GM19455 (cell line): ENCODE results near the gene PAQR7.

Experiments used
- ATAC-seq: cut with Tn5 transposase; IDR thresholded peaks from one replicate; pipeline ENCODE4 v1.9.1; 2021; ENCODE audit not compliant: unreplicated experiment

Gene PAQR7

DNA sequence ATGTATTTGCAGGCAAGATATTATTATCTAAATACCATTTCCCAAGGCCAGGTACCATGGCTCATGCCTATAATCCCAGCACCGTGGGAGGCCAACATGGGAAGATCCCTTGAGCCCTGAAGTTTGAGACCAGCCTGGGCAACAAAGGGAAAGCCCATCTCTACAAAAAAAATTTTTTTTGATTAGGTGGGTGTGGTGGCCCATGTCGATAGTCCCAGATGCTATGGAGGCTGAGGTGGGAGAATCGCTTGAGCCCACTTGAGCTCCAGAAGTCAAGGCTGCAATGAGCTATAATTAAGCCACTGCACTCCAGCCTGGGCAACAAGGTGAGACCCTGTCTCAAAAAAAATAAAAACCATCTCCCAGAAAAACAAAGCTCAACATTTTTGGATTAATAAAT, 28.5 kb upstream of the PAQR7 start:
- no peak for ATAC-seq

DNA sequence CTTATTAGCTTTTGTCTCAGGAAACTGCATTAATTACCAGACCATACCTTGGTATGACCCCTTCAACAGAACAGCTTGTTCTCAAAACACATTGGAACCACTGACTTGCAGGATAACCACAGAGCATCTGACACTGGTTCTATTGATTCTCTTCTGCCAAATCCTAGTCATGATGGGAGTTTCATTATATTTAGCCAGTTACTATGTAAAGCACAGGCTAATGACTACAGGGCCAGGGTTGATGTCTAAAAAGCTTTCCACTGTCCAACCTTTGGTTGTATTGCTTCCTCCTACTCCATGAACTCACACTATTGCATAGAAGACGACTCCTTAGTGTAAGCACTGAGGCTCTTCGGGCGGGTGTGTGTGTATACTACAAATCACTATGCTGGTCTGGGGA, 27.0 kb upstream of the PAQR7 start:
- no peak for ATAC-seq

DNA sequence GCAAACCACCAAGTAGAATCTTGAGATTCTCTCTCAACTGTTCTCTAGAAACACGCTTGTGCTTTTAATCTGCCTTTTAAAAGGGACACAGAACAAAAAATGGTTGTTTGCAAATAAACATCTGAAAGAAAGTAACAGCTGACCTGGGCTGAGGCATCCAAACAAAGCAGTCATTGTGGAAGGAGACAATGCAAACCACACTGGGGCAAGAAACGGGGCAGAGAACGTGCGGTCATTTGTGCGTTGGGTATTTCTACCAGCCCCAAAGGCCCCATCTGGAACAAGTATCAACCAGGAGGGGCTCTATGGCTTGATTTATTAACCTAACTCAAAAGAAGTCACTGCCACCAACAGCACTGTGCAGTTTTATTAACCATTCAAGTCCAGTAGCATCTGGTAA, 24.7 kb upstream of the PAQR7 start:
- no peak for ATAC-seq

DNA sequence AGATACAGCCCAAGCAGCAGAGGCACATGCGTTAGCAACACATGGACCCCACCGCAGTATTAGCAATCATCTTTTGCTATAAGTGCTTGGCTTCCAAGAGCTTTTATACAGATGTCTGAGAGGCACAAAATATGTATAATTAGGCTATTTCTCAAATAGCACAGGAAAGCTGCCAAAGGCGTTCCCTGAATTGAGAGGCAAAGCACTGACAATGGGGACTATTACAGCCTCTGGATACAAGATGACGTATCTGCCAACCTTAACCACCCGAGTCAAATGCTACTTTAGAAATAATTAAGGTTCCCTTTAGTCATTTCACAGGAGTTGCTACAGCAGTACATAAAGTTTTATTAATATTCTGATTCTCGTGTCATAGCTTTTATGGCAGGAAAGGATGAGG, 24.3 kb upstream of the PAQR7 start:
- ATAC-seq, result no peak

DNA sequence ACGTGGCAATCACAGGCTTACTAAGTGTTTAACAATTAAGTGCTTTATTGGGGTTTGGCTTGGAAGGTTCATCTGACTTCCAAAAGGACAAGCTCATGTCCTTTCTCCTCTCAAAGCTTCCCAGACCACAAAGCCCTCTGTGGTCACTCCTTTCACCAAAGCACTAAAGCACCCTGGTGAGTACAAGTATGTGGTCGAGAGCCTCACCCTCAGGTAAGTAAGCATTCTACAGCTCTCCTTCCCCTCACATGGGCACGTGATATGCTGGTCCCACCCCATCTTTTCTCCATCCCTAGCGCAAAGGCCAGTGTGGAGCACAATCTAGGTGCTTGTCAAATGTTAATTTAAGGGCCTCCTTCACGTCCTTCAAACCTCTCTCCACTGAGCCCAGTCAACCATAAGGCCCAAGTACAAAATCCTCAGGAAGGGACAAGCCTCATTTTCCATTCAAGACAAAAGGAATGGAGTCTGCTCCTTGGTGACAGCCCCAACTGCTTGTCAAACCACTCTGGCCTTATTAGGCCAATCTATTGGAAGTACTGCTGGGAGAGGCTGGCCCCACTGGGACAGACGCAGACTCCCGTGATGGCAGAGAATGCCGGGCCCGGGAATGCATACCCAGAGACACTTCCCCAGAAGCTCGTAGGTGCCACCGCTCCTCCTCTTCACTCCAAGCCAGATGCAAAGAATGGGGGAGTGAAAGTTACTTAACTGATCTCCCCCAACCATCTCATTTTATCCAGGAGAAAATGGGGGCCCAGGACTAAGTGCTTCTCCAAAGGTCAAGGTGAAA, 22.9 kb upstream of the PAQR7 start:
- no peak for ATAC-seq

DNA sequence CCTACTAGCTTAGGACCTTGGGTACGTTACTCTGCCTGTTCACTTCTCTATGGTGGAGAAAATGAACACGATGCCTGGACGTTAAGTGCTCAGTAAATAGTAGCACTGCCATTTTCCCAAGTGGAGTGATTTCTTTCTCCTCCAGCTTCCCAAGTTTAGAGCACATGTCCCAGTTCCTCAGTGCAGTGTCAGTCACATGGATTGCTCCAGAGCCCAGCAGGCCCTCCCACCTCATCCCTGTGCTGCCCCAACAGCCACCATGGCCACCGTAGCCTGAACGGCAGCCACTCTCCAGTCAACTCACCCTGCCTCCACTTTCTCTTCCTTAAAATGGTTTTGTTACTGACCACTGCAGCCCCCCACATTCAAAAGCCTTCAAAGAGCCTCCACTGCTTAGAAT, 22.2 kb upstream of the PAQR7 start:
- no peak for ATAC-seq

DNA sequence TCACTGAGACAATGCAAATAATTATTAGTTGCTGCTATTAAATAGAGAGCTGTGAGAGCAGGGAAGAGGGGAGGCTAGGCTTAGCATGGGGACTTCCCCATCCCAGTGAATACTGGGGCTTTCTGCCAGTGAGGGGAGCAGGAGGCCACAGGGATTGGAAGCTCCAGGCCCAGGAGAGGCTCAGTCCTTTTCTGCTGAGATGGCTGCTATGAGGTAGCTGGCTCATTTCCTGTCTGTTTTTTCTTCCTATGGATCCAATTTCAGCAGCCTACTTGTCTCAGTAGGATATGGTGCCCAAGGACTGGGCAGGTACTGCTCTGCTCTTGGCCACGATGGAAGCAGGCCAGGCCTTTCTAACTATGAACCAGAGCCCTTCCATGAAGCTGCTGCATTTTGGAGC, 20.8 kb upstream of the PAQR7 start:
- ATAC-seq, result no peak

DNA sequence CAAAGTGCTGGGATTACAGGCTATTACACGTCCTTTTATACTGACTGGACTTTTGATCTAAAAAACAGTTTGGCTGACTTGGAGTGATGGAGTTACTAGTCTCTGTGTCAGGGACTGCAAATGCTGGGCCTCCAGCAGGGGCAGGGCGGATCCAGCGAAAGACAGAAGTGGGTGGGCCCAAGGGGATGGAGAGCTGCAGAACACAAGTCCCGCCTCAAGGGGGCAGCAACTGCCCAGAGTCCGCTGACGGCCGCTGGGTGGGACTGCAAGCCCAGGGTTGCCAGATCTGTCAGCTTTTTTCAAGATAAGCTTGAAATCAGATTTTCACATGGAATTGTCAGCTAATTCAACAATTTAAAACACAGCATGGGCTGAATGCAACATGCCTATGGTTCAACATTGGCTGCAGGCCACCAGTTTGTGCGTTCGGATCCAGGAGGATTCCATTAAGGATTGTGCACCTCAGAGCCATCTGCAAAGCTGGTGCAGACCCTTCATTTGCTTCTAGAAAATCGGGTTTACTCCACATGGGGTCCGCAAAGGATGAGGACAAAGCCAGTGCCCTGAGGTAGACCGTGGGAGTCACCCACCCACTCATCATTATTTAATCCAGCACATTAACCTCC, 20.0 kb upstream of the PAQR7 start:
- peak; percentile 86 for ATAC-seq

DNA sequence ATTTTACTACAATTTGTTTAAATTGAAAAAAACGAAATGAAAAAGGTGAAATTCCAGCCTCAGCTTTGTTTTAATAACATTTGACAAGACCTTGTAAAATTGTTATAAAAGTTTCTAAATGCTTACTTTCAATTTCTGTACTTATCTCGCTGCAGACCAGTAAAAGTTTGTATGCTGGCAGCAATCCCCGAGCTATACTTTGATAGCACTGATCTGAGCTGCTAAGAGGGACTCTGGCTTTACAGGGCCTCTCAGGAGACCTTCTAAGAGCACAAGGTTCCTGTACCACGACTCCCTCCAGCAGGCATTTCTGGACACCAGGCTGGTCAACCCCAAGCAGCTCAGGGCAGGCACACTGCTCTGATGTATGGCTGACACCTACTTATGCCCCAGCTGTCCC, 17.6 kb upstream of the PAQR7 start:
- no peak for ATAC-seq

DNA sequence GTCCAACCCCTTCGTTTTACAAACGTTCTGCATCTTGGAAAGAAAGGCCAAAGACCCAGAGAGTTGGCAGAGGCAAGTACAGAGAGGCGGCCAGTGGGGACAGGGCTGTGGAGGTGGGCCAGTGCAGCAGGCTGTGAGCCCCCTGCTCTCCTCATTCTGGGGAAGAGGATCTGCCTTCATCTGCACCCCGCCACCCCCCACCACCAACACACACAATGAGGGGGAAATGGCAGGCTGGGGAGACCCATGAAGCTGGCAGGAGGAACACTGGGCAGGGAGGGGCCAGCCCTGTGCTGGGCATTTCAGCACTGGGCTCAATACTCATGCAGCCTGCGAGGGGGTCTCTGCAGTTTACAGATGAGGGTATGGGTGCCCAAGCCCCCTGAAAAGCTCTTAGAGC, 16.1 kb upstream of the PAQR7 start:
- ATAC-seq, result no peak

DNA sequence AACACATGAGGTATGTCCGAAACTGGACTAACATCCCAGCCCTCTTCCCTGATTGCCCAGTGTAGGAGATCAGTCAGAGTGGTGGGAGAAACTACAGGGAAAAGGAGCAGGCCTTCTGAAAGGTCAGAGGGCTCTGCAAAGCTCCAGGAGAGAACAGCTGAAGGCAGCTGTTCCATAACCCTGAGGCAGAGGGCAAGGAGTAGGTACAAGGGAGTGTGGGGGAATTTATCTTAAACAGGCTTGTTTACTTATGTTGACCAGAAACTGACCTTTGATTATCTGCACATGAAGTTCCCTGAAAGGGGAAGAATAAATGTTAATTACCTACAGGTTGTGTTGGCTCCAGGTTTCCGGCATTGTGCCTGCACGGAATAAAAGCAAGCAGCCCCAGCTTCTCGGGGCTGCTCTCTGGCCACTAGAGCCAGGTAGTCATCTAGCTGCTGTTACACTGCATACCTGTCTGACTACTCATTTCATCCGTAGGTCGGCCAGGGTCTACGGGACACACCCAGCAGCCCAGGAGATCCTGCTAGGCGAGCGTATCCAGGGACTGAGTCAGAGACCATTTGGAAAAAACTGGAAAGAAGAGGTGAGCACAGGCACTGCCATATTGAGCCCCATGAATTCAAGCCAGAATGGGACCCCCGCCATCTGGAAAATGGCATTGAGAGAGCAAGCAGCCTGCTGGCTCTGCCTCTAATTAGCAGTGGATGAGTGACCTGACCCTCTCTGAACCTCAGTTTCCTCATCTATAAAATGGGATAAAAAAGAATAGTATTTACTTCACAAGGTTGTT, 14.9 kb upstream of the PAQR7 start:
- ATAC-seq, result no peak

DNA sequence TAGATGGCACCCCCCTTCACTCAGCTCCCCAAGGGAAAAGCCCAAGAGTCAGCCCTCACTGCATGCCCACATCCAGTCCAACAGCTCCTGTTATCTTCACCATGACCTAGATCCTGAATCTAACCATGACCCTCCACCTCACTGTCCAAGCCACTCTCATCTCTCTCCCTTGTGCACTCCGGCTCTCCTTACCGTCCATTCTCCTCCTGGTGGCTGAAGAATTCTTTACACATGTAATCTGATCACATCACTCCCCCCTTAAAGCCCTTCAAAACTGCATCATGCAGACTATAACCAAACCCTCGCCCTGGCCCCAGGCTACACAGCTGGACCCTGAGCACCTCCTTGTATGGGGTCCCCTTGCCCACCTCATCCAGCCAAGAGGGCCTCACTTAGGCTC, 14.0 kb upstream of the PAQR7 start:
- no peak for ATAC-seq

DNA sequence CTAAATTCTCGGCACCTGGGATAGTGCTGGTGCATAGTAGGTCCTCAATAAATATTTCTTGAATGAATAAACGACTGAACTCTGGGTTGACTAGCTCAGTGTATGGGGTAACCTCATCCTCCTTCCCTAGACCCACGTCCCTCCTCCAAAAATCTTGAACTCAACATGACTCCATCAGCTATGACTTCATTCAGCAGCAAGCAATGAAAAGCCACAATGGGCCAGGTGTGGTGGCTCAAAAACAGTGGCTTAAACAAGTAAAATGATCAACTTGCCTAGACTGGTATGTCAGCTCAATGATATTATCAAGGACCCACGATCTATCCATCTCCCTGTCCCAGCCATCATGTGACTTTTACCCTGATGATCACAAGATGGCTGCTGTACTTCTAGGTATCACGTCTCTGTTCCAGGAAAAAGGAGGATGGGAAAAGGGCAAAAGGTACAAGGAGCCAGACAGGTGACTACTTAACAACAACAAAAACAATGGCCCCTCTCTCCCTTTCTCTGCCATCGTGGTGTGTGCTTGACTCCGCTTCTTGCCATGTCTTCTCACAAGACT, 13.0 kb upstream of the PAQR7 start:
- no peak for ATAC-seq

DNA sequence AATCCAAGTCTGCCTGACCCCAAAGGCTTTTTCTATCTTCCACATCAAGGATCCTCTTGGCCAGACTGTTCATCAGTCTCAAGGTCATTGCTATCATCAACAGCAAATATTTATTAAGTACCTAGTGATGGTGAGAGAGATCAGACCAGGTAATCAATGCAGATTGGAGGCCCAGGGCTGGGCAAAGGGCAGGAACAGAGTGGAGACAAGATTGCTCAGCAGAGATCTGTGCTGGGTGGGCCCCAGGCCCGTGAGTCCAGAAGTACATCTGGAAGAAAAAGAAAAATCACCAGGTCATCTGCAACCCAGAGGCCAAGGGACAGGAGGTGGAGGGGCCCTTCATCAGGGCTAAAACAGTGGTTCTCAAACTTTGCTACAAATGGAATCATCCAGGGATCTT, 10.1 kb upstream of the PAQR7 start:
- ATAC-seq, result no peak

DNA sequence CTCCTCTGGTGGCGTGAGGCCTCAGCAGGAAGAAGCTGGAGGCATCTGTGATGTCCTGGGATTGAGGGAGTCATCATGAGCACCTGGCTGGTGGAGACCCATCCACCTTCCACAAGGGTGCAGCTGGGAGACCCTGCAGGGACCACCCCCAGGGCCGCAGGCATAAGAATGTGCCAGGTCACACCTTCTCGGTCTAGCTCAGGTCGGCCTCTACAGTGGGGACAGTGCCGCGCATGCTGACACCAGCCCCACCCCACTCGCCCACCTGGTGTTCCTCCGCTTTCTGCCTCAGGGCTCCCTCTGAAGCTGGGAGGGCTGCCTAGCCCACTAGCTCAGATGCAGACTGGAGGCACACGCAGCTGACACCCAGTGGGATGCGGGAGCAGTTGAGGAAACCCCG, 5.8 kb upstream of the PAQR7 start:
- no peak for ATAC-seq

DNA sequence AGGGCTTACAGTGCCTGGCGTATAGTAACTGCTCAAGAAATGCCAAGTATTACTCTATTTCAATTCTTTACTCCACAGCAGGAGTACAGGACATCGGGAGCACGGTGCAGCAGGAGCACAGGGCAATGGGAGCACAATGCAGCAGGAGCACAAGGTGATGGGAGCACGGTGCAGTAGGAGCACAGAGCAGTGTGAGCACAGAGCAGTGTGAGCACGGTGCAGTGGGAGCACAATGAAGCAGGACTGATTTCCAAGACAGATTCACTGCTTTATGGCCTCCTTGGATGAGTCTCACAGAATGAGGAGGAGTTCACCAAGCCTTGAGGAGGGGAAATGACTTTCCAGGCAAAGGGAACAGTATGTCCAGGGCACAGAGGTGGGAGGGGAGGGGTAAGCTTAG, 5.0 kb upstream of the PAQR7 start:
- no peak for ATAC-seq

DNA sequence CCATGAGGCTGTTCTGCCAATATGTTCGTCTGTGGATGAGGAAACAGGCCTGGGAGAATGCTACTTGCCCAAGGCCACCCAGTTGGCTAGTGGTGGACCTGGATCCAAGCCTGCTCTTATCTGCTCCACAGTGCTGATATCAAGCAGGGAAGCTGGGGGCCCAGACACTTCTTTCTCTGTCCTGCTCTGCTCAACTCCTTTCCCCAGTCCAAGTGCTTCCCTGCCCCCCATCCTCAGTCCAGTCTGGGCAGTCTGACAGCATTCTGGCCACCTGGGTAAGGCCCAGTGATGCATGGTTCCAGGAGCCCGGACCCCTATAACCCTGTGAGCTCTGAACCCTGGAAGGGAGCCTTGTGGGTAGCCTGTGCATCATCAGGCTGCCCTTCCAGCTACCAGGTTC, 4.2 kb upstream of the PAQR7 start:
- ATAC-seq, result no peak

DNA sequence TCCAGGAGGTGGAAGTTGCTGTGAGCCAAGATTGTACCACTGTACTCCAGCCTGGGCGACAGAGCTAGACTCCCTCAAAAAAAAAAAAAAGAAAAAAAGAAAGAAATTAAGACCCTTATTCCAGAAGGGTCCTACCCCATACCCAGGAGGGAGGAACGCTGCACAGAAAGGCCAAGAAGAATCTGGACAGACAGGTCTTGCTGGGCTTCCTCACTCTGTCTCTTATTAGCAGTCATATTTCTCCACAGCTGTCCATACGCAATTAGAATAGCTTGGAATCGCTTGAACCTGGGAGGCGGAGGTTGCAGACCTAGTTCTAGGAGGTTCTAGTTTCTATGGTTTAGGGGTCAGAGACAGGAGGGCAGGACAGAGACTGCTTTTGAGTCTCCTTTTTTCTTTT, 3.2 kb upstream of the PAQR7 start:
- ATAC-seq, result no peak

DNA sequence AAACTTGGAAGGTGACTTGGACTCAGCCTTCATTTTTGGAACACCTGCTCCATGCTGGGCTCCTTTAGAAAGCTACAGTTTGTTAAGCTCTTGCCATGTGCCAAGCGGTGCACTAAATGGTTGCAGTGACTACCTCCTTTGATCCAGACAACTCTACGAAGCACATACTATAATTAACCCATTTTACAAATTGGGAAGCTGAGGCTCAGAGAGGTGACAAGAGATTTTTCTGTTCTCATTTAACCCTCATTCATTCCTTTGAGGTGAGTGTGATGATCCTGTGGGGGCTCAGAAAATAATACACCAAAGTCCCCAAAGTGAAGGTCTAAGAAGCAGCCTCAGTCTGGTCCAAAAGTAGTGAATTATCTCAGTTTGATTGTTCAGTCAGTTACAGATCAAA, 1.6 kb upstream of the PAQR7 start:
- no peak for ATAC-seq

DNA sequence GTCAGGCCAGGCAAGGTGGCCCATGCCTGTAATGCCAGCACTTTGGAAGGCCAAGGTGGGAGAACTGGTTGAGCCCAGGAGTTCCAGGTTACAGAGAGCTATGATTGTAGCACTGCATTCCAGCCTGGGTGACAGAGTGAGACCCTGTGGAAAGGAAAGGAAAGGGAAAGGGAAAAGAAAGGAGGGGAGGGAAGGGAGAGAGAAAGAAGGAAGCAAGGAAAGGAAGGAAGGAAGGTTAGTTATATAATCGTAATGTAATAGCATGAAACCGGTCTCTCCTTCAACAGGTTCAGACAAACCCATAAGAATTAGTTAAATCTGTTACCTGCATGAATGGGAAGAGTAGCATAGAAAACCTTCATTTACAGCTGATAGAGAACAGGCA, 1.2 kb upstream of the PAQR7 start:
- ATAC-seq, result no peak

DNA sequence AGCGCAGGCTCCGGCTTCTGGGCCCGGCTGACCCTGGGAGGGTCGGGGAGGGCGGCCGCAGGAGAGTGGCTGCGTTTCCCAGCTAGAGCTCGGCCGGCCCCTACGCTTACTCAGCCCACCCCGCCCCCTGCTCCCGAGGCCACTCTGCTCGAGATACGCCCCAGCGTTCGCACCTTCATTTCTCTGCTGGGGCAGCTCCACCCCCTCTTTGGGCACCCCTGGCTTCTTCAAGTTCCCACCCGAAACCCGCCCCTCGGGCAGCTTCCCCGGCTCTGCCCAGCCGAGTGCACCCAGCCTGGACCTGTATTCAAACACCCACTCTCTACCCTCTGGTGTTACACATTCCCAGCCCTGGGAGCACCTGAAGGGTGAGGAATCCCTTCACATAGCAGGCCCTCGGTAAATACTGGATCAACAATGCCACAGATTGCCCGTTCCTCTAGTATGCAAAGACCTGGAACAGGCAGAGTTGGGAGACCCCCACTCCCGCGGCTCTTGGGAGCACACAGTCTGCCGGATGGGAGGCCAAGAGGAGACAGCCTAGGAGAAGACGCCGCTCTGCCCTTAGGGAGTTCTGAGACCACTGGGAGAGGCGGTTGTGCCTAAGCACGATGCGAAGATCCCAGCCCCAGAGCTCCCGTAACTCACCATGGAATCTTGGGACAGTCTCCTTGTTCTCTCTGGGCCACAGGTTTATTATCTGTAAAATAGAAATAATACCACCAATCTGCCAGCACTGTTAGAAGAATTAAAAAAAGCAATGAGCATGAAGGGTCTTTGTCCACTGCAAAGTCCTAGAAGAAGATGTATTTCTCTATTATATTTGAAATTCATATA, 566 bp upstream of the PAQR7 start:
- ATAC-seq, result no peak
